Endothelial cell of umbilical vein (primary cell): ENCODE results near the gene LRRN4.

Experiments
- EZH2 ChIP-seq: IDR thresholded peaks from 2 replicates; pipeline ENCODE4 v1.6.1; 2012; ENCODE audit warnings: borderline replicate concordance, low read depth, mild to moderate bottlenecking, moderate library complexity, low read length, inconsistent platforms; ENCODE audit not compliant: severe bottlenecking
- TF ChIP-seq, protein P1 (sequence below), 2 donors: IDR thresholded peaks; 1 replicate in 1 of 2; 2 replicates in 1 of 2; pipeline ENCODE4 v1.5.1; 2011; ENCODE audit warnings: low read length in 2 of 2, mild to moderate bottlenecking in 2 of 2, moderate library complexity in 2 of 2, control low read depth in 1 of 2, inconsistent platforms in 1 of 2, low read depth in 1 of 2; ENCODE audit not compliant: insufficient read depth in 1 of 2; ENCODE audit errors: extremely low read depth in 1 of 2

DNA sequence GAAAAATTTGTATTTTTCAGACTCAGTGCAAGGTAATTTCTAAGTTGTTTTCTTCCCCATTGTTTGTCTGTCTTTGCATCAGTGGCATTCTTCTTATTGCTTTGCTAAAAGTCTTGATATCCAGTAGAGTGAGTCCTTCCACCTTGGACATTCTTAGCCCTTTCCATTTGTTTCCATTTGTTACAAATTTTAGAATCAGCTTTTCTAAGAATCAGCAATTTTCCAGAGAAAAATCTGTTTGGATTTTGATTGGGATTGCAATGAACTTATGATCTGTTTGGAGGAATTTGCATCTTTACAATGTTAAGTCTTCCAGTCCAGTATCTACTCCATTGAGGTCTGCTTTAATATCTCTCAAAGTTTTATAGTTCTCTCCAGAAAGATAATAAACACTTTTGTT, 36.4 kb downstream of the LRRN4 start:
- TF ChIP-seq, protein P1, sequence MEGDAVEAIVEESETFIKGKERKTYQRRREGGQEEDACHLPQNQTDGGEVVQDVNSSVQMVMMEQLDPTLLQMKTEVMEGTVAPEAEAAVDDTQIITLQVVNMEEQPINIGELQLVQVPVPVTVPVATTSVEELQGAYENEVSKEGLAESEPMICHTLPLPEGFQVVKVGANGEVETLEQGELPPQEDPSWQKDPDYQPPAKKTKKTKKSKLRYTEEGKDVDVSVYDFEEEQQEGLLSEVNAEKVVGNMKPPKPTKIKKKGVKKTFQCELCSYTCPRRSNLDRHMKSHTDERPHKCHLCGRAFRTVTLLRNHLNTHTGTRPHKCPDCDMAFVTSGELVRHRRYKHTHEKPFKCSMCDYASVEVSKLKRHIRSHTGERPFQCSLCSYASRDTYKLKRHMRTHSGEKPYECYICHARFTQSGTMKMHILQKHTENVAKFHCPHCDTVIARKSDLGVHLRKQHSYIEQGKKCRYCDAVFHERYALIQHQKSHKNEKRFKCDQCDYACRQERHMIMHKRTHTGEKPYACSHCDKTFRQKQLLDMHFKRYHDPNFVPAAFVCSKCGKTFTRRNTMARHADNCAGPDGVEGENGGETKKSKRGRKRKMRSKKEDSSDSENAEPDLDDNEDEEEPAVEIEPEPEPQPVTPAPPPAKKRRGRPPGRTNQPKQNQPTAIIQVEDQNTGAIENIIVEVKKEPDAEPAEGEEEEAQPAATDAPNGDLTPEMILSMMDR (IDR thresholded peaks at IDR 0.05; ENCODE audit: extremely low read depth in 1 of 2, insufficient read depth in 1 of 2, low read depth in 1 of 2, low read length in 2 of 2) = no peak
- no peak for TF ChIP-seq EZH2
